ENCODE results near the gene PDZD2. TPM values are rescaled to one million over a fixed set of nuclear protein-coding genes. Genes with fewer than 3 reads are reported as not detected.

Gene PDZD2
- total RNA-seq, 2 donors from 2014 or later: 6.6 to 14.6 TPM

DNA sequence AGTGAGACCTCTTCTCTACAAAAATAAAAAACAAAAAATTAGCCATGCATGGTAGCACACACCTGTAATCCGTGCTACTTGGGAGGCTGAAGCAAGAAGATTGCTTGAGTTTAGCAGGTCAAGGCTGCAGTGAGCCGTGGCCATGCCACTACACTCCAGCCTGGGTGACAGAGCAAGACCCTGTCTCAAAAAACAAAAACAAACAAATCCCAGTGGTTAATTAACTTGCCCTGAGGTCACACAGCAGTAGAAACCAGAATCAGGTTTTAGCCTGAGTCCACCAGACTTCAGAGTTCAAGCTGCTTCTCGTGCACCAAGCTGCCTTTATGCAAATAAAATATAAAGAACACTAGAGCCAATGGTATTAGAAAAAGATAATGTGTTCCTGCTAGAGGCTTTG, 365.5 kb downstream of the PDZD2 start:
- 89 to 92% methylated on average over 3 of the region's 3 CpGs for WGBS, 2 experiments (ENCODE audit: insufficient coverage in 1 of 2, insufficient read length in 1 of 2)
- TF ChIP-seq, protein P1, sequence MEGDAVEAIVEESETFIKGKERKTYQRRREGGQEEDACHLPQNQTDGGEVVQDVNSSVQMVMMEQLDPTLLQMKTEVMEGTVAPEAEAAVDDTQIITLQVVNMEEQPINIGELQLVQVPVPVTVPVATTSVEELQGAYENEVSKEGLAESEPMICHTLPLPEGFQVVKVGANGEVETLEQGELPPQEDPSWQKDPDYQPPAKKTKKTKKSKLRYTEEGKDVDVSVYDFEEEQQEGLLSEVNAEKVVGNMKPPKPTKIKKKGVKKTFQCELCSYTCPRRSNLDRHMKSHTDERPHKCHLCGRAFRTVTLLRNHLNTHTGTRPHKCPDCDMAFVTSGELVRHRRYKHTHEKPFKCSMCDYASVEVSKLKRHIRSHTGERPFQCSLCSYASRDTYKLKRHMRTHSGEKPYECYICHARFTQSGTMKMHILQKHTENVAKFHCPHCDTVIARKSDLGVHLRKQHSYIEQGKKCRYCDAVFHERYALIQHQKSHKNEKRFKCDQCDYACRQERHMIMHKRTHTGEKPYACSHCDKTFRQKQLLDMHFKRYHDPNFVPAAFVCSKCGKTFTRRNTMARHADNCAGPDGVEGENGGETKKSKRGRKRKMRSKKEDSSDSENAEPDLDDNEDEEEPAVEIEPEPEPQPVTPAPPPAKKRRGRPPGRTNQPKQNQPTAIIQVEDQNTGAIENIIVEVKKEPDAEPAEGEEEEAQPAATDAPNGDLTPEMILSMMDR (conservative IDR thresholded peaks at IDR 0.05): no peak
- H3K9me3 Mint-ChIP-seq: peaks cover 1% of the 10 kb centered on the region
- no peak overlapping the region for H3K4me3 ChIP-seq (ENCODE audit: low read length)
- no peak overlapping the region for H3K9ac ChIP-seq (ENCODE audit: extremely low read depth, low read length, poor library complexity, severe bottlenecking)
- no peak overlapping the region for H3K27ac ChIP-seq (ENCODE audit: low read depth, low read length)
- no peaks in the 10 kb centered on the region for H3K27me3 ChIP-seq (ENCODE audit: control insufficient read depth, insufficient read depth, low read length, poor library complexity, severe bottlenecking)
- DNase-seq: no peak
- H3K4me1 ChIP-seq (ENCODE audit: control insufficient read depth, insufficient read depth, low read length): no peaks in the 10 kb centered on the region
- H3K27ac Mint-ChIP-seq: no peak overlapping the region
- no peaks in the 10 kb centered on the region for H3K27me3 Mint-ChIP-seq (ENCODE audit: insufficient read depth)
- H3K4me3 Mint-ChIP-seq: no peak overlapping the region
- no peaks in the 10 kb centered on the region for H3K4me1 Mint-ChIP-seq
- peaks cover 3% of the 10 kb centered on the region for H3K36me3 Mint-ChIP-seq (ENCODE audit: low read depth)
- H3K36me3 ChIP-seq (ENCODE audit: control insufficient read depth, insufficient read depth, low read length): no peaks in the 10 kb centered on the region
- H3K9me3 ChIP-seq (ENCODE audit: control insufficient read depth, low read length): no peaks in the 10 kb centered on the region

GRCh38 chr5:32008746-32009145, 369.8 kb downstream of the PDZD2 start:
- Mint-ChIP-seq H3K27ac (no peak overlapping the region), H3K9me3 (no peaks in the 10 kb centered on the region), H3K4me3 (no peak overlapping the region), H3K4me1 (peaks cover 7% of the 10 kb centered on the region), H3K27me3 (ENCODE audit: insufficient read depth) (no peaks in the 10 kb centered on the region), H3K36me3 (ENCODE audit: low read depth) (no peaks in the 10 kb centered on the region)
- 82 to 87% methylated on average over 8 to 9 of the region's 9 CpGs for WGBS, 2 experiments (ENCODE audit: insufficient coverage in 1 of 2, insufficient read length in 1 of 2)
- TF ChIP-seq, protein P1 (conservative IDR thresholded peaks at IDR 0.05): no peak
- no peak overlapping the region for H3K9ac ChIP-seq (ENCODE audit: extremely low read depth, low read length, poor library complexity, severe bottlenecking)
- H3K27ac ChIP-seq (ENCODE audit: low read depth, low read length): no peak overlapping the region
- no peak overlapping the region for H3K4me3 ChIP-seq (ENCODE audit: low read length)
- H3K4me1 ChIP-seq (ENCODE audit: control insufficient read depth, insufficient read depth, low read length): no peaks in the 10 kb centered on the region
- no peaks in the 10 kb centered on the region for H3K9me3 ChIP-seq (ENCODE audit: control insufficient read depth, low read length)
- no peaks in the 10 kb centered on the region for H3K36me3 ChIP-seq (ENCODE audit: control insufficient read depth, insufficient read depth, low read length)
- DNase-seq: no peak
- H3K27me3 ChIP-seq (ENCODE audit: control insufficient read depth, insufficient read depth, low read length, poor library complexity, severe bottlenecking): no peaks in the 10 kb centered on the region

DNA sequence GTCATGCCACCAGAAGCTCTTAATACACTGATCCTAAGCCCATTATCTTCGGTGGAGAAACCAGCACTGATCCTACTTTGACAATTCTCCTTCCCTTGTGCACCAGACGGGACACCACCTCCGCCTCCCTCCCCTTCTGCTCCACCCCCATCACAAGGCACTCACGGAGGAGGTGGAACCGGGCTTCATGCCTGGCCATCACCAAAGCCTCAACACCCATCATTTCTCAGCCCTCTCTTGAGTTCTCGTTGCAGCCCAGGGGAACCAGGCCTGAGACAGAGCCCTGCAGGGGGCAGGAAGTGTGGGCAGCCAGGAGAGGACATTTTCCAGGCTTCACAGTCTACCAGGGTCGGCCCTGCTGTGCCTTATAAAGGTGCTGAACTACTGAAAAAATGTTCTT, 374.7 kb downstream of the PDZD2 start:
- TF ChIP-seq, protein P1 (conservative IDR thresholded peaks at IDR 0.05): no peak
- H3K36me3 ChIP-seq (ENCODE audit: control insufficient read depth, insufficient read depth, low read length): no peaks in the 10 kb centered on the region
- H3K9ac ChIP-seq (ENCODE audit: extremely low read depth, low read length, poor library complexity, severe bottlenecking): no peak overlapping the region
- 43% methylated on average over 7 of the region's 7 CpGs; no CpG with 5 or more reads in 1 of the 2 experiments for WGBS, 2 experiments (ENCODE audit: insufficient coverage in 1 of 2, insufficient read length in 1 of 2)
- DNase-seq: peak; percentile 72
- H3K9me3 Mint-ChIP-seq: no peaks in the 10 kb centered on the region
- no peak overlapping the region for H3K4me3 Mint-ChIP-seq
- H3K27ac ChIP-seq (ENCODE audit: low read depth, low read length): no peak overlapping the region
- no peaks in the 10 kb centered on the region for H3K9me3 ChIP-seq (ENCODE audit: control insufficient read depth, low read length)
- H3K4me1 Mint-ChIP-seq: peaks cover 38% of the 10 kb centered on the region
- H3K36me3 Mint-ChIP-seq (ENCODE audit: low read depth): no peaks in the 10 kb centered on the region
- H3K27ac Mint-ChIP-seq: peak overlapping the region; percentile 8
- no peaks in the 10 kb centered on the region for H3K27me3 ChIP-seq (ENCODE audit: control insufficient read depth, insufficient read depth, low read length, poor library complexity, severe bottlenecking)
- H3K4me1 ChIP-seq (ENCODE audit: control insufficient read depth, insufficient read depth, low read length): peaks cover 12% of the 10 kb centered on the region
- peaks cover 4% of the 10 kb centered on the region for H3K27me3 Mint-ChIP-seq (ENCODE audit: insufficient read depth)
- H3K4me3 ChIP-seq (ENCODE audit: low read length): no peak overlapping the region
